Measurements from ENCODE around the gene C8A.

DNA sequence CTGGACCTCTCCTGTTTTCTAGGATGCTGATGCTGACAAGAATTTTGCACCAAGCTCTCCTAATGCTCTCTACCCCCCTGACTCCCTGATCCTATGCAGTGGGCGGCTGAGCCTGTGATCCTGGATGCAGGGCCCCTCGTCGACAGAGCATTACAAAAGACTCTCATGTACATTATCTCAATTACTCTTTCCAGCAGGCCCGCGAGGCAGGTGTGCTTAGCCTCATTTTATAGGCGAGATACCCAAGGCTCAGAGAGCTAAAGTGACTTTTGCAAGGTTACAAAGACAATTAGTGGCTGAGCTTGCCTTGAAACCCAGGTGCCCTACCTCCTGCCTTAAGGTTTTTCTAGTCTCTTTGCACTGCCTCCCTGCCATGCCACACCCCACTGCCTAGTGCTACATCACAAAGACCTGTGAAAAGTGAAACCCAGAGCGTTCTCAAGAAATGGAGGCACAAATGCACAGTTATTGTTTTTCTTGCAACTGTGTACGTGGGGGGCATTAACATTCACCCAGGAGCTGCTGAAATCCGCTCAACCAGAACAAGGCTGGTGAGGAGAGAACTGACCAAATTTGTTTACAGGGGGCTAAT lies 10.0 kb upstream of the C8A start:
- TF ChIP-seq, protein P1, sequence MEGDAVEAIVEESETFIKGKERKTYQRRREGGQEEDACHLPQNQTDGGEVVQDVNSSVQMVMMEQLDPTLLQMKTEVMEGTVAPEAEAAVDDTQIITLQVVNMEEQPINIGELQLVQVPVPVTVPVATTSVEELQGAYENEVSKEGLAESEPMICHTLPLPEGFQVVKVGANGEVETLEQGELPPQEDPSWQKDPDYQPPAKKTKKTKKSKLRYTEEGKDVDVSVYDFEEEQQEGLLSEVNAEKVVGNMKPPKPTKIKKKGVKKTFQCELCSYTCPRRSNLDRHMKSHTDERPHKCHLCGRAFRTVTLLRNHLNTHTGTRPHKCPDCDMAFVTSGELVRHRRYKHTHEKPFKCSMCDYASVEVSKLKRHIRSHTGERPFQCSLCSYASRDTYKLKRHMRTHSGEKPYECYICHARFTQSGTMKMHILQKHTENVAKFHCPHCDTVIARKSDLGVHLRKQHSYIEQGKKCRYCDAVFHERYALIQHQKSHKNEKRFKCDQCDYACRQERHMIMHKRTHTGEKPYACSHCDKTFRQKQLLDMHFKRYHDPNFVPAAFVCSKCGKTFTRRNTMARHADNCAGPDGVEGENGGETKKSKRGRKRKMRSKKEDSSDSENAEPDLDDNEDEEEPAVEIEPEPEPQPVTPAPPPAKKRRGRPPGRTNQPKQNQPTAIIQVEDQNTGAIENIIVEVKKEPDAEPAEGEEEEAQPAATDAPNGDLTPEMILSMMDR (optimal IDR thresholded peaks at IDR 0.05 in 1 of 3, IDR thresholded peaks at IDR 0.05 in 1 of 3, conservative IDR thresholded peaks at IDR 0.05 in 1 of 3; ENCODE audit: extremely low read depth in 1 of 3, insufficient read depth in 2 of 3, low read length in 3 of 3), result no peak
- no peak for TF ChIP-seq EZH2 (IDR thresholded peaks at IDR 0.05; ENCODE audit: low read length)

Measured in keratinocyte (primary cell).